ENCODE measurements around the gene USP7.

GRCh38 chr16:8943966-8944759, 19.5 kb downstream of the USP7 start:
- TF ChIP-seq POLR2A (IDR thresholded peaks at IDR 0.05) (no peak), CTCF (IDR thresholded peaks at IDR 0.05) (no peak)

Data from Peyer's patch (tissue), 4 donors.